Measurements from ENCODE around the gene SVEP1. TPM values are rescaled to one million over a fixed set of nuclear protein-coding genes. Genes with fewer than 3 reads are reported as not detected.

The SVEP1 gene
- polyA plus RNA-seq, 3 donors = under 0.01 TPM; not detected in 2

- Histone ChIP-seq H3K4me2 (replicated peaks; ENCODE audit: extremely low read depth, low read length, poor library complexity, severe bottlenecking) (no peak overlapping the region), H3K9me3 (replicated peaks in 1 of 2; ENCODE audit: control insufficient read depth in 1 of 2, insufficient read depth in 1 of 2, low read length in 2 of 2) (no peaks in the 10 kb centered on the region)
- no peak for DNase-seq
These were observed 62.1 kb downstream of the SVEP1 start for GRCh38 chr9:110517483-110517882.

GRCh38 chr9:110514897-110515296, 64.6 kb downstream of the SVEP1 start:
- no peak for TF ChIP-seq CTCF (IDR thresholded peaks at IDR 0.05)
- H2AFZ ChIP-seq (ENCODE audit: insufficient read depth, low read depth, low read length, poor library complexity, severe bottlenecking) = no peak overlapping the region
- peaks cover 8 to 19% (median 11%) of the 10 kb centered on the region in 3 donors for H3K27me3 Mint-ChIP-seq (ENCODE audit: low read depth in 3 of 3)
- H3K27ac ChIP-seq (ENCODE audit: low read depth in 1 of 2, low read length in 2 of 2) = no peak overlapping the region
- H3K4me1 Mint-ChIP-seq = no peaks in the 10 kb centered on the region
- intact Hi-C loops (cut with micrococcal nuclease) = no loop called here
- H3K36me3 ChIP-seq (replicated peaks in 1 of 2; ENCODE audit: control insufficient read depth in 1 of 2, insufficient read depth in 2 of 2, low read length in 2 of 2) = no peaks in the 10 kb centered on the region
- no peaks in the 10 kb centered on the region for H3K4me1 ChIP-seq (ENCODE audit: control insufficient read depth in 1 of 2, insufficient read depth in 2 of 2, low read length in 2 of 2)
- H3K9me3 ChIP-seq (replicated peaks in 1 of 2; ENCODE audit: control insufficient read depth in 1 of 2, insufficient read depth in 1 of 2, low read length in 2 of 2) = no peaks in the 10 kb centered on the region
- H3K4me3 Mint-ChIP-seq = no peak overlapping the region
- peaks cover 5 to 6% of the 10 kb centered on the region in 2 donors for H3K27me3 ChIP-seq (ENCODE audit: control insufficient read depth in 2 of 2, insufficient read depth in 2 of 2, low read length in 2 of 2)
- H3K9me3 Mint-ChIP-seq = peaks cover 0 to 5% (median 0%) of the 10 kb centered on the region in 7 donors
- no CpG with 5 or more reads among the region's 1 CpG for WGBS (ENCODE audit: insufficient coverage)
- H3K4me3 ChIP-seq (replicated peaks in 1 of 3; ENCODE audit: low read depth in 2 of 3, low read length in 3 of 3) = no peak overlapping the region
- H3K9ac ChIP-seq (ENCODE audit: insufficient read depth, low read length, poor library complexity, severe bottlenecking) = no peak overlapping the region
- no peak for DNase-seq
- no peak overlapping the region for H3K27ac Mint-ChIP-seq
- H3K36me3 Mint-ChIP-seq = no peaks in the 10 kb centered on the region
- no peak overlapping the region for H3K4me2 ChIP-seq (replicated peaks; ENCODE audit: extremely low read depth, low read length, poor library complexity, severe bottlenecking)
- H3K79me2 ChIP-seq (ENCODE audit: insufficient read depth, low read length) = no peaks in the 10 kb centered on the region
- H4K20me1 ChIP-seq (ENCODE audit: insufficient read depth, low read length) = no peaks in the 10 kb centered on the region

More at GRCh38 chr9:110517483-110517882, 62.1 kb downstream of the SVEP1 start:
- Mint-ChIP-seq H3K9me3 (peaks cover 0 to 5% (median 0%) of the 10 kb centered on the region in 7 donors), H3K4me1 (no peaks in the 10 kb centered on the region), H3K27ac (no peak overlapping the region), H3K36me3 (no peaks in the 10 kb centered on the region), H3K4me3 (no peak overlapping the region), H3K27me3 (ENCODE audit: low read depth in 3 of 3) (peaks cover 3 to 9% (median 5%) of the 10 kb centered on the region in 3 donors)
- Histone ChIP-seq H2AFZ (ENCODE audit: insufficient read depth, low read depth, low read length, poor library complexity, severe bottlenecking) (no peak overlapping the region), H3K4me1 (ENCODE audit: control insufficient read depth in 1 of 2, insufficient read depth in 2 of 2, low read length in 2 of 2) (no peaks in the 10 kb centered on the region), H4K20me1 (ENCODE audit: insufficient read depth, low read length) (no peaks in the 10 kb centered on the region), H3K79me2 (ENCODE audit: insufficient read depth, low read length) (no peaks in the 10 kb centered on the region), H3K27ac (ENCODE audit: low read depth in 1 of 2, low read length in 2 of 2) (no peak overlapping the region), H3K4me3 (replicated peaks in 1 of 3; ENCODE audit: low read depth in 2 of 3, low read length in 3 of 3) (no peak overlapping the region), H3K9ac (ENCODE audit: insufficient read depth, low read length, poor library complexity, severe bottlenecking) (no peak overlapping the region), H3K36me3 (replicated peaks in 1 of 2; ENCODE audit: control insufficient read depth in 1 of 2, insufficient read depth in 2 of 2, low read length in 2 of 2) (no peaks in the 10 kb centered on the region), H3K27me3 (ENCODE audit: control insufficient read depth in 2 of 2, insufficient read depth in 2 of 2, low read length in 2 of 2) (peaks cover 0 to 3% of the 10 kb centered on the region in 2 donors)
- intact Hi-C loops (cut with micrococcal nuclease) = no loop called here
- WGBS (ENCODE audit: insufficient coverage) = no CpG with 5 or more reads among the region's 5 CpGs
- TF ChIP-seq CTCF (IDR thresholded peaks at IDR 0.05) = no peak

All from CD14-positive monocyte (primary cell).